Panc1 (cell line): ENCODE results near the gene EXD3. TPM values are rescaled to one million over a fixed set of nuclear protein-coding genes. Genes with fewer than 3 reads are reported as not detected.

Experiments
- ATAC-seq: fragments of 200-7000 bp; cut with Tn5 transposase; 2 replicates; pipeline ENCODE4 v1.9.1; 2020; ENCODE audit warnings: mild to moderate bottlenecking, moderate library complexity
- BruUV-seq: library from RNA; stranded (reverse); fragments of 400-500 nt; replicated peaks from 2 replicates; lab custom pipeline; 2021; lab: Mats Ljungman, UMichigan
- CTCF ChIA-PET: fragments of 300-600 bp; sonication (Branson Sonifier 250); formaldehyde crosslinking; loops from one replicate; lab custom pipeline; 2022; ENCODE audit warnings: antibody characterized with exemption; lab: Charles Lee
- POLR2A ChIA-PET: fragments of 300-600 bp; sonication (Branson Sonifier 250); formaldehyde crosslinking; loops from one replicate; lab custom pipeline; 2022; ENCODE audit warnings: antibody characterized with exemption; lab: Charles Lee
- DNase-seq: peaks from one replicate; pipeline ENCODE4 v3.0.0-alpha.2; 2010; ENCODE audit warnings: low read depth, low spot score
- H3K27ac ChIP-seq: 2 replicates; pipeline ENCODE4 v1.5.1; 2011; ENCODE audit warnings: mild to moderate bottlenecking, low read length, inconsistent platforms
- H3K27me3 ChIP-seq: fragments of 200-500 bp; sonication (Bioruptor generic); 2 replicates; pipeline ENCODE4 v1.6.0; 2014; ENCODE audit warnings: low read length, inconsistent platforms; ENCODE audit not compliant: control insufficient read depth, insufficient read depth
- H3K36me3 ChIP-seq: fragments of 200-500 bp; sonication (Bioruptor generic); 2 replicates; pipeline ENCODE4 v1.5.1; 2014; ENCODE audit warnings: inconsistent platforms, mild to moderate bottlenecking, low read length, moderate library complexity; ENCODE audit not compliant: control insufficient read depth, insufficient read depth
- H3K4me1 ChIP-seq: 2 replicates; pipeline ENCODE4 v1.5.1; 2011; ENCODE audit warnings: inconsistent platforms, mild to moderate bottlenecking, low read length, moderate library complexity; ENCODE audit not compliant: control insufficient read depth, insufficient read depth
- H3K4me3 ChIP-seq, 2 experiments: 2 replicates each; pipeline ENCODE4 v1.5.1; 2011 to 2012; ENCODE audit warnings: low read depth in 2 of 2, low read length in 2 of 2, mild to moderate bottlenecking in 2 of 2, inconsistent platforms in 1 of 2, moderate library complexity in 1 of 2
- H3K9me3 ChIP-seq: fragments of 200-500 bp; sonication (Bioruptor generic); 2 replicates; pipeline ENCODE4 v1.5.1; 2014; ENCODE audit warnings: low read depth, mild to moderate bottlenecking, inconsistent platforms, low read length, moderate library complexity; ENCODE audit not compliant: control insufficient read depth, insufficient read depth
- POLR2AphosphoS5 ChIP-seq: IDR thresholded peaks from 2 replicates; pipeline ENCODE4 v1.6.1; 2012; ENCODE audit warnings: mild to moderate bottlenecking, low read depth, low read length, moderate library complexity
- SIN3A ChIP-seq: IDR thresholded peaks from 2 replicates; pipeline ENCODE4 v1.6.1; 2012; ENCODE audit warnings: low read depth, mild to moderate bottlenecking, low read length, moderate library complexity, borderline replicate concordance; ENCODE audit not compliant: insufficient read depth
- TCF7L2 ChIP-seq: IDR thresholded peaks from 2 replicates; pipeline ENCODE4 v1.6.1; 2011; ENCODE audit warnings: mild to moderate bottlenecking, low read depth, low read length, inconsistent platforms
- in situ Hi-C: cut with HindIII; loops from 2 replicates; pipeline ENCODE4 v1.10.0; 2016; ENCODE audit warnings: low sequenced_read_pairs, low pct_unique_long_range_greater_than_20kb
- intact Hi-C: fragments of 100-400 bp; cut with micrococcal nuclease; formaldehyde crosslinking; loops from one replicate; pipeline ENCODE4 v1.10.0; 2022; ENCODE audit not compliant: unreplicated experiment
- total RNA-seq: library from RNA; stranded (reverse); gene quantifications from one replicate; pipeline ENCODE4 v1.2.1, GENCODE V29; 2021; ENCODE audit not compliant: unreplicated experiment
- TF ChIP-seq, protein P1 (sequence below): fragments of 450-650 bp; IDR thresholded peaks from 2 replicates; pipeline ENCODE4 v1.5.1; 2017; ENCODE audit warnings: mild to moderate bottlenecking
- TF ChIP-seq, protein P2 (sequence below), 2 experiments: IDR thresholded peaks; 2 replicates each; pipeline ENCODE4 v1.6.1; 2011 to 2012; ENCODE audit warnings: low read depth in 2 of 2, control low read depth in 1 of 2, low read length in 1 of 2, mild to moderate bottlenecking in 1 of 2, moderate library complexity in 1 of 2; ENCODE audit not compliant: insufficient read depth in 1 of 2

The EXD3 gene
- total RNA-seq, 1 experiment from 2014 or later: 9.2 TPM

DNA sequence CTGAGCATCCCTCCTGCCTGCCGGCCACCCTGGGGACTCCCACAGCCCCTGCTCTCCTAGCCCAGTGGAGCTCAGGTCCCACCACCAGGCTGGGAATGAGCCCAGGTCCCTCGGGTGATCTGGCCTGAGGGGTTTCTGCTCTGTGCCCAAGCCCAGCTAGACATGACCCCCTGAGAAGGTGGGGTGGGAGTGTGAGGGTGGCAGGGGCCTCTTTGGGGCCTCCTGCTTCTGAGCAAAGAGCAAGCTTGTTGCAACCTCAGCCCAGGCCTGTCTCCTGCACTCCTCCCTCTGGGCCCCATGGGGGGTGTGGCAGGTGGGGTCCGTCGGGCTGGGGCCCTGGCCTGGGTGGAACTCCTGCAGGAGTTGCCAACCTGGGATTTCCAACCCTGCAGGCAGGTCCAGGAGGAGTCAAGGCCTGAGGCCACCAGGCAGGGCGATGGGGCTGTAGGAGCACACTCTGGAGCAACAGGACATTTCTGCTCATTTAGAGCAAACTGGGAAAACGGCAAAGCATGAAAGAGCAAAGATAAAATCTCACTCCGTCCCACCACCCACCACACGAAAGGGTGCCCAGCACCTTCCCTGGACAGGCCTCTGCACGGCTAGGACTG, 109.5 kb downstream of the EXD3 start:
- CTCF ChIA-PET: no interaction called here
- no peaks in the 10 kb centered on the region for H3K27me3 ChIP-seq
- no peaks in the 10 kb centered on the region; the same call in 1 of the 2 replicates for H3K4me1 ChIP-seq
- intact Hi-C loops (no loop called here), in situ Hi-C loops (no loop called here)
- no peaks in the 10 kb centered on the region for H3K36me3 ChIP-seq
- no peaks in the 10 kb centered on the region for H3K9me3 ChIP-seq
- TF ChIP-seq POLR2AphosphoS5 (no peak), SIN3A (no peak), TCF7L2 (no peak)
- TF ChIP-seq, protein P1, sequence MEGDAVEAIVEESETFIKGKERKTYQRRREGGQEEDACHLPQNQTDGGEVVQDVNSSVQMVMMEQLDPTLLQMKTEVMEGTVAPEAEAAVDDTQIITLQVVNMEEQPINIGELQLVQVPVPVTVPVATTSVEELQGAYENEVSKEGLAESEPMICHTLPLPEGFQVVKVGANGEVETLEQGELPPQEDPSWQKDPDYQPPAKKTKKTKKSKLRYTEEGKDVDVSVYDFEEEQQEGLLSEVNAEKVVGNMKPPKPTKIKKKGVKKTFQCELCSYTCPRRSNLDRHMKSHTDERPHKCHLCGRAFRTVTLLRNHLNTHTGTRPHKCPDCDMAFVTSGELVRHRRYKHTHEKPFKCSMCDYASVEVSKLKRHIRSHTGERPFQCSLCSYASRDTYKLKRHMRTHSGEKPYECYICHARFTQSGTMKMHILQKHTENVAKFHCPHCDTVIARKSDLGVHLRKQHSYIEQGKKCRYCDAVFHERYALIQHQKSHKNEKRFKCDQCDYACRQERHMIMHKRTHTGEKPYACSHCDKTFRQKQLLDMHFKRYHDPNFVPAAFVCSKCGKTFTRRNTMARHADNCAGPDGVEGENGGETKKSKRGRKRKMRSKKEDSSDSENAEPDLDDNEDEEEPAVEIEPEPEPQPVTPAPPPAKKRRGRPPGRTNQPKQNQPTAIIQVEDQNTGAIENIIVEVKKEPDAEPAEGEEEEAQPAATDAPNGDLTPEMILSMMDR: no peak
- TF ChIP-seq, protein P2, sequence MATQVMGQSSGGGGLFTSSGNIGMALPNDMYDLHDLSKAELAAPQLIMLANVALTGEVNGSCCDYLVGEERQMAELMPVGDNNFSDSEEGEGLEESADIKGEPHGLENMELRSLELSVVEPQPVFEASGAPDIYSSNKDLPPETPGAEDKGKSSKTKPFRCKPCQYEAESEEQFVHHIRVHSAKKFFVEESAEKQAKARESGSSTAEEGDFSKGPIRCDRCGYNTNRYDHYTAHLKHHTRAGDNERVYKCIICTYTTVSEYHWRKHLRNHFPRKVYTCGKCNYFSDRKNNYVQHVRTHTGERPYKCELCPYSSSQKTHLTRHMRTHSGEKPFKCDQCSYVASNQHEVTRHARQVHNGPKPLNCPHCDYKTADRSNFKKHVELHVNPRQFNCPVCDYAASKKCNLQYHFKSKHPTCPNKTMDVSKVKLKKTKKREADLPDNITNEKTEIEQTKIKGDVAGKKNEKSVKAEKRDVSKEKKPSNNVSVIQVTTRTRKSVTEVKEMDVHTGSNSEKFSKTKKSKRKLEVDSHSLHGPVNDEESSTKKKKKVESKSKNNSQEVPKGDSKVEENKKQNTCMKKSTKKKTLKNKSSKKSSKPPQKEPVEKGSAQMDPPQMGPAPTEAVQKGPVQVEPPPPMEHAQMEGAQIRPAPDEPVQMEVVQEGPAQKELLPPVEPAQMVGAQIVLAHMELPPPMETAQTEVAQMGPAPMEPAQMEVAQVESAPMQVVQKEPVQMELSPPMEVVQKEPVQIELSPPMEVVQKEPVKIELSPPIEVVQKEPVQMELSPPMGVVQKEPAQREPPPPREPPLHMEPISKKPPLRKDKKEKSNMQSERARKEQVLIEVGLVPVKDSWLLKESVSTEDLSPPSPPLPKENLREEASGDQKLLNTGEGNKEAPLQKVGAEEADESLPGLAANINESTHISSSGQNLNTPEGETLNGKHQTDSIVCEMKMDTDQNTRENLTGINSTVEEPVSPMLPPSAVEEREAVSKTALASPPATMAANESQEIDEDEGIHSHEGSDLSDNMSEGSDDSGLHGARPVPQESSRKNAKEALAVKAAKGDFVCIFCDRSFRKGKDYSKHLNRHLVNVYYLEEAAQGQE (IDR thresholded peaks at IDR 0.05; ENCODE audit: insufficient read depth in 1 of 2, low read depth in 2 of 2, low read length in 1 of 2): no peak
- ATAC-seq (no peak), DNase-seq (no peak)
- H3K27ac ChIP-seq: no peak overlapping the region
- POLR2A ChIA-PET: interaction anchor here (0.6 kb wide), 1 partner anchor 101 kb away, joined by 3 read pairs; no protein-coding TSS in a partner anchor
- no peak overlapping the region for H3K4me3 ChIP-seq
- no TSS peak for BruUV-seq

DNA sequence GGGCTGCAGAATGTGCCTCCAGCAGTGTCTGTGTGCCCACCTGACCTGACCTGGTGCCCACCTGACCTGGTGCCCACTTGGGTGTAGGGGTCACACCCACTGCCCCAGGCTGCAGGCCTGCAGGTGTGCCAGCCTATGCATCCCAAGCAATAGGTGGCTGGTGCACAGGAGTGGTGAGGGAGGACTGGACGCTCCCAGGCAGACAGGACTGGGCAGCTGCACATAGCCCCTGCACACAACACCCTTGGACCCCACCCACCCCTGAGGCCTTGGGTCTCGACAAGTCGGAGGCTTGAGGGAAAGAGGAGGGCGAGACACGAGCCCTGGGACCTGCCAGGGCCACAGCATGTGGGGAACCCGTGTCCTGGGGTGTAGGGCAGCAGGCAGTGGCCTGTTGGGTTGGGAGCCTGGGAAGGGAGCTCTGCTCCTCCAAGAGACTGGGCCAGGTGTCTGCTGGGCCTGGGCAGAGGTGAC, 110.1 kb downstream of the EXD3 start:
- POLR2A ChIA-PET: no interaction called here
- intact Hi-C loops: no loop called here
- no peak overlapping the region for H3K27ac ChIP-seq
- in situ Hi-C loops: no loop called here
- DNase-seq (no peak), ATAC-seq (no peak)
- no peak overlapping the region for H3K4me3 ChIP-seq
- H3K9me3 ChIP-seq: no peaks in the 10 kb centered on the region
- H3K4me1 ChIP-seq: no peaks in the 10 kb centered on the region; the same call in 1 of the 2 replicates
- H3K27me3 ChIP-seq: no peaks in the 10 kb centered on the region
- no peaks in the 10 kb centered on the region for H3K36me3 ChIP-seq
- no peak for TF ChIP-seq POLR2AphosphoS5
- no peak for TF ChIP-seq TCF7L2
- TF ChIP-seq SIN3A: no peak
- TF ChIP-seq, protein P1: no peak
- TF ChIP-seq, protein P2 (IDR thresholded peaks at IDR 0.05; ENCODE audit: insufficient read depth in 1 of 2, low read depth in 2 of 2, low read length in 1 of 2): no peak
- CTCF ChIA-PET: no interaction called here
- BruUV-seq: no TSS peak
